Measurements from ENCODE around the gene OR51M1.

Gene OR51M1

GRCh38 chr11:5390210-5390609 is 6.6 kb downstream of the OR51M1 start:
- no peak for DNase-seq (ENCODE audit: low read depth in 3 of 3)

DNA sequence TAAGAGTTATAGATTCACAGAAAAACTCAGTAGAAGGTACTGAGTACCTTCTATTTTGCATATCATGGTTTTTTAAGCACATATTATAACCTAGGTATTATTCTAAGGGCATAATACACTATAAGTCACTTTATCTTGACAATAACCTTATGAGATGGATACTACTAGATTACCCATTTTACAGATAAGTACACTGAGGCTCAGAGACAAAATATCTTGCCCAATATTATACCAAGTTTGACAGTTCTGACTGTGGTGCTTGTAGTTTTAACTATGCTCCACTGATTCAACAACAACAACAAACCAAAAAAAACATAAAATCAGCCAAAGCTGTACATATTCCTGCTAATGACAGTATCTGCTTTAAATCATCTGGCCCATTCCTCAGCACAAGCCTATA is 10.5 kb downstream of the OR51M1 start:
- no peak for DNase-seq (ENCODE audit: low read depth in 3 of 3)

- no peak for DNase-seq (ENCODE audit: low read depth in 3 of 3)
Measured at GRCh38 chr11:5398936-5399335, 15.3 kb downstream of the OR51M1 start.

- no peak for DNase-seq (ENCODE audit: low read depth in 3 of 3)
Measured at GRCh38 chr11:5405173-5405572, 21.6 kb downstream of the OR51M1 start.

GRCh38 chr11:5420993-5421392 is 37.4 kb downstream of the OR51M1 start:
- no peak for DNase-seq (ENCODE audit: low read depth in 3 of 3)

GRCh38 chr11:5421811-5422210 is 38.2 kb downstream of the OR51M1 start, which contains the start of gene OR51Q1:
Gene OR51Q1, plus strand, starts transcription at chr11:5422111. Its CDS starts 90 bp downstream, at chr11:5422201.
- no peak for DNase-seq (ENCODE audit: low read depth in 3 of 3)

DNA sequence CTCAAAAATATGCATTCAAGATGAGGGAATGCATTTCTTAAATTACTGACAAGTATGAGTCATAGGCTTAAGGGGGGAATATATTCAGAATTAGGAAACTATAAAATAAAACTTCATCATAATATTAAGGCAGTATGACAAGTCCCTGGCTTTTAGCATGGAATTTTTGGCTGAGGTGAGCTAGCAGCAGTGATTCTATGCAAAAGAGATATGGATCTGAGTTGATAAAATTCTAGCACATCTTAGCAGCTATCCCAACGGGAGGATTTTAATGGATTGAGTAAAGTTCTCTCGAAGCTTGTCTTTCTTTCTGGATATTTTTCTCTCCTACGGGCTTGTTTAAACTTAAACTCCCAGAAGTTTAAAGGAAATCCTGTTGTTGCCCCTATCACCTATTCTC is 39.5 kb downstream of the OR51M1 start:
- no peak for DNase-seq (ENCODE audit: low read depth in 3 of 3)

GRCh38 chr11:5441414-5441813 is 57.8 kb downstream of the OR51M1 start, which contains the start of gene OR51I1:
Gene OR51I1, minus strand, starts transcription at chr11:5441514. Its CDS starts 0 bp downstream, at chr11:5441514.
- DNase-seq (ENCODE audit: low read depth in 3 of 3) = no peak

Data from stimulated activated CD4-positive, alpha-beta T cell treated with anti-CD3 and anti-CD28 coated beads, TNF-alpha, amount 100 ng/mL, for 48 hours (primary cell).